Measurements from ENCODE around the gene STYX.

The STYX gene, protein sequence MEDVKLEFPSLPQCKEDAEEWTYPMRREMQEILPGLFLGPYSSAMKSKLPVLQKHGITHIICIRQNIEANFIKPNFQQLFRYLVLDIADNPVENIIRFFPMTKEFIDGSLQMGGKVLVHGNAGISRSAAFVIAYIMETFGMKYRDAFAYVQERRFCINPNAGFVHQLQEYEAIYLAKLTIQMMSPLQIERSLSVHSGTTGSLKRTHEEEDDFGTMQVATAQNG

DNA sequence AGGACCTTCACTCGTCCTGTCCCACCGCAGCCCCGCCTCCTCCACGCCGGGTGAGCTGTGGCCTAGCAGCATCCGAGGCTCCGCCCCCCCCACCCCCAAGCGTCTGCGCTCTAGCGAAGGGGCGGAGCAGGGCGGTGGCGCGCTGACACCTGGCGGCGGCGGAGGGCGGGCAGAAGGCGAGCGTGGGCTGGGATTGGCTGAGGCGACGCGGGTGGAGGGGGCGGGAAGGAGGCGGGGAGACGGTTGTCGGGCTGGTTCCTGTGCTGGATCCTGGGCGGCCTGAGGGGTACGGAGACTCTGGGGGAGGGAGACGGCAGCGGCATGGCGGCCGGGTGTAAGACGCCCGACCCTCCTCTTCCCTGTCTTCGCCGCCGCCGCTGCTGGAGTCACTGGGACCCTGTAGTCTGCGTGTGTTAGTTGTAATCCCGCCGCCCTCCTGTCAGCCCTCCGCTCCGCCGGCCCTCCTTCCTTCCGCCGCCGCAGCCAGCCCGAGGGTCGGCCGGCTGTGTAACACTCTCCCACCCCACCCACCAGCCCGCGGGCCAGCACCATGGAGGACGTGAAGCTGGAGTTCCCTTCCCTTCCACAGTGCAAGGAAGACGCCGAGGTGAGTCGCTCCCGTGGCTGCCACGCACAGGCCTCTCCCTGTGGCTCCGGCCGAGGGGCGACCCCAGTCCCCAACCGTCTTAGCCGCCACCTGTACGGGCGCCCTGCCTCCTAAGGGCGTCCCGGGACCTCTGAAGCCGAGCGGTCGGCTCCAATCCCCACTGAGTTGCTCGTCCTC is at the start of gene STYX:
TSS of gene STYX (plus strand) at position 242 of the 784 bp plus-strand sequence. CDS start at position 551, 309 bp downstream.
- H3K36me3 ChIP-seq, result peaks cover 39% of the 10 kb centered on the region
- H3K4me3 ChIP-seq (ENCODE audit: low read depth, low read length), result peak within 1 kb of the TSS; percentile 93
- peak; percentile 99 for DNase-seq
- no peaks in the 10 kb centered on the region for H3K27me3 ChIP-seq (ENCODE audit: insufficient read depth, low read depth, severe bottlenecking)
- peak within 1 kb of the TSS; percentile 82 for H3K27ac ChIP-seq
- TF ChIP-seq, protein P1, sequence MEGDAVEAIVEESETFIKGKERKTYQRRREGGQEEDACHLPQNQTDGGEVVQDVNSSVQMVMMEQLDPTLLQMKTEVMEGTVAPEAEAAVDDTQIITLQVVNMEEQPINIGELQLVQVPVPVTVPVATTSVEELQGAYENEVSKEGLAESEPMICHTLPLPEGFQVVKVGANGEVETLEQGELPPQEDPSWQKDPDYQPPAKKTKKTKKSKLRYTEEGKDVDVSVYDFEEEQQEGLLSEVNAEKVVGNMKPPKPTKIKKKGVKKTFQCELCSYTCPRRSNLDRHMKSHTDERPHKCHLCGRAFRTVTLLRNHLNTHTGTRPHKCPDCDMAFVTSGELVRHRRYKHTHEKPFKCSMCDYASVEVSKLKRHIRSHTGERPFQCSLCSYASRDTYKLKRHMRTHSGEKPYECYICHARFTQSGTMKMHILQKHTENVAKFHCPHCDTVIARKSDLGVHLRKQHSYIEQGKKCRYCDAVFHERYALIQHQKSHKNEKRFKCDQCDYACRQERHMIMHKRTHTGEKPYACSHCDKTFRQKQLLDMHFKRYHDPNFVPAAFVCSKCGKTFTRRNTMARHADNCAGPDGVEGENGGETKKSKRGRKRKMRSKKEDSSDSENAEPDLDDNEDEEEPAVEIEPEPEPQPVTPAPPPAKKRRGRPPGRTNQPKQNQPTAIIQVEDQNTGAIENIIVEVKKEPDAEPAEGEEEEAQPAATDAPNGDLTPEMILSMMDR (IDR thresholded peaks at IDR 0.05; ENCODE audit: low read depth, low read length), result no peak
- H3K9me3 ChIP-seq (ENCODE audit: severe bottlenecking), result no peaks in the 10 kb centered on the region

DNA sequence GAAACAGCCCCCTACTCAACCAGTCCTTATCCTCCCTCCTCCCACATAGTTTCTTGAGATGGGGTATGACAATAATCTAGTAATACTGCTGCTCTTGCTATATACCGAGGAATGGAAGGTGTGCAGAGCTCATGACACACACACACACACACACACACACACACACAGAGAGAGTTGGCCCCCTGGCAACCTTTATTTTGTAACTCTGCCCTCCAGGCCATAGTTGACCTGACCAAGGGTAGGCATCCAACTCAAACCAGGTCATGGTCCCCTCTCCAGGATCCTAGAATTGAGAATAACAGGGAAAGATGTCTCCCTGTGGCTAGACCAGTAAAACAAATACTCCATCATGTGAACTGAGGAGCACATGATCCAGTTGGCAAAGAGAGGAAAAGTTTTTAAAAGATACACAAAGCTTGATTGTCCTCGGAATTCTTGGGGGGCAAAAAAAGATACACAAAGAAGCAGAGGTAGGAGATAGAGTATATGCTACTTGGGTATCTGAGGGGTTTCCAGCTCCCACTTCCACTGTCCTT is 45.9 kb upstream of the STYX start:
- Histone ChIP-seq H3K27ac (no peak overlapping the region), H3K27me3 (ENCODE audit: insufficient read depth, low read depth, severe bottlenecking) (no peaks in the 10 kb centered on the region), H3K4me3 (ENCODE audit: low read depth, low read length) (no peak overlapping the region), H3K9me3 (ENCODE audit: severe bottlenecking) (no peaks in the 10 kb centered on the region), H3K36me3 (peaks cover 10% of the 10 kb centered on the region)
- TF ChIP-seq, protein P1 (IDR thresholded peaks at IDR 0.05; ENCODE audit: low read depth, low read length), result no peak
- no peak for DNase-seq

DNA sequence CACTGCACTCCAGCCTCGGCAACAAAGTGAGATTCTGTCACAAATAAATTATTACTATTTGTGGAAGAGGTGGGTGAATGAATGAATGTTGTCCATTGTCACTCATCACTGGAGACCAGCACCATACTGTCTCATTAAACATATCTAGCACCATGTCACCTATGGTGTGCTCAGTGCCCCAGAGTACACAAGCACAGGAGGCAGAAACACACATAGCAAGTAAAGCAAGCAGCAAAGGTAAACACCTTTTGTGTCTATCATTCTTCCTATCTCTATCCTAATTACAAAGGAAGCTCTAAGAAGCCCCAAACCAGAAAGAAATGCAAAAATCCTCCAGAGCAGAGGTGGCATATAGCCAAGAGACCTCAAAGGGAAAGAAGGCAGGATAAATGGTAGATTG is 43.8 kb upstream of the STYX start:
- Histone ChIP-seq H3K36me3 (peaks cover 2% of the 10 kb centered on the region), H3K27me3 (ENCODE audit: insufficient read depth, low read depth, severe bottlenecking) (no peaks in the 10 kb centered on the region), H3K27ac (no peak overlapping the region), H3K4me3 (ENCODE audit: low read depth, low read length) (no peak overlapping the region), H3K9me3 (ENCODE audit: severe bottlenecking) (no peaks in the 10 kb centered on the region)
- TF ChIP-seq, protein P1 (IDR thresholded peaks at IDR 0.05; ENCODE audit: low read depth, low read length), result no peak
- DNase-seq, result no peak

DNA sequence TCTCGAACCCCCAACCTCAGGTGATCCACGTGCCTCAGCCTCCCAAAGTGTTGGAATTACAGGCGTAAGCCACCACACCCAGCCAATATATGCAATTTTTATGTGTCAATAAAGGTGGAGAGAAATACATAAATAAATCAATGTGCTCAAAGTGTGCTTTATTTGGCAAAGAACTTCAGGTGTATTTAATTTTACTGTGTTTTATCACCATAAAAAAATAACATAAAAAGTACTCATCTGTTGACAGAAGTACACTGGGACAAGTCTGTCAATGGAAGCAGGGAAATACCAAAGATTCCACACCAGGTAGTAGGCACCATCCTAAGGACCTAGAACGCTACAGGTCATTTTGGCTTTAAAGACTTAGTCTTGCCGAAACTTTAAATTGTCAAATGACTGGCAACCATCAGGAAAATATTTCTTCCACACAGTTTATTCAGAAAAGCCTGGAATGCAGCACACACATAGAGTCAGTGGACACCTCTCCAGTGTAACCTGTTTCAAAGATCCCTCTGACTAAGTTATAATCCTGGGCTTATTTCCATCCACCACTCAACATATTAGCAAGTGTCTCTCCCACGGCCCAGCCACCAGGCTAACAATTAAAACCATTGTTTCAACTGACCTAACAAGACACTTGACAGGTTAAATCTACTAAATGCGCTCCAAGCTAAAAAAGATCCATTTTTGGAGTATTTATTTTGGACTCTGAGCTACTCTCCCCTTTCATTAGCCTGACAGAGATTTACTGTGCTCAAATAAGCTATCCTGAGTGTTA is 38.8 kb upstream of the STYX start:
- Histone ChIP-seq H3K27ac (peak overlapping the region; percentile 48), H3K9me3 (ENCODE audit: severe bottlenecking) (no peaks in the 10 kb centered on the region), H3K27me3 (ENCODE audit: insufficient read depth, low read depth, severe bottlenecking) (no peaks in the 10 kb centered on the region), H3K4me3 (ENCODE audit: low read depth, low read length) (no peak overlapping the region), H3K36me3 (no peaks in the 10 kb centered on the region; the same call in 1 of the 2 replicates)
- TF ChIP-seq, protein P1 (IDR thresholded peaks at IDR 0.05; ENCODE audit: low read depth, low read length), result no peak
- peak; percentile 45 for DNase-seq

DNA sequence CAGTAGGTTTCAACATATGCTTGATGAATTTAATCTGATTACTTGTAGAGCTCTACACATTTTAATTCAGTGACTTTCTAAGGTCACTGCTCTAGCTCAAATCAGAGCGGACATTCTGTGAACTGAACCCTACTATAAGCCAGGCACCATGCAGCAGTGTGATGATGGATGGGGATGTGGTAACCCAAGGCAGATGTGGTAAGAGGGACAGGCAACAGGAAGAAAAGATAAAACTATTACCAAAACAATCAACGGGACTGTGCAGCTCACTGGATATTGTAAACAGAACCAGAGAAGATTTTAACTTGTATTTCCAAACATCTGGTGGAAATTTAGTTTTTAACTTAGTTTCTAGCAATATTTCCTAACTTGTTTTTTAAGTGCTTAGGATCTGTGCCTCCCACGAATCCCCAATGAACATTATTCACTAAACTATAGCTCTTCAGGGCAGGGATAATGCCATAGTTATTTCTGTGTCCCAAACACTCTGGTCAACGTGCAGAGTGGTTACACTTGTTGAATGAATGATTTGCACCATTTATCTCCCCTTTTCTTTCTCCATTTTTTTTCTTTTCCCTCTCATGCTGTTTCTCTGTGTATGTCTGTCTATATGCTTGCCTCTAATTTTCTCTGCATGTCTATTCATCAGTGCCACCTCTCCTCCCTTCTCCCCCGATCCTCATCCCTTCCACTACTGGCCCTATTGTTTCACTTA is 37.6 kb upstream of the STYX start:
- Histone ChIP-seq H3K9me3 (ENCODE audit: severe bottlenecking) (no peaks in the 10 kb centered on the region), H3K27ac (no peak overlapping the region; the same call in 1 of the 2 replicates), H3K4me3 (ENCODE audit: low read depth, low read length) (no peak overlapping the region), H3K36me3 (no peaks in the 10 kb centered on the region; the same call in 1 of the 2 replicates), H3K27me3 (ENCODE audit: insufficient read depth, low read depth, severe bottlenecking) (no peaks in the 10 kb centered on the region)
- TF ChIP-seq, protein P1 (IDR thresholded peaks at IDR 0.05; ENCODE audit: low read depth, low read length), result no peak
- DNase-seq, result no peak

All from WERI-Rb-1 (cell line).